HepG2 (cell line): Measurements from ENCODE around the gene AP4M1. TPM values are rescaled to one million over a fixed set of nuclear protein-coding genes. Genes with fewer than 3 reads are reported as not detected.

ENCODE experiments used
- ATF7 ChIP-seq, 2 experiments: fragments of 450-650 bp in 1 of 2; sonication (generic) in 1 of 2; formaldehyde crosslinking in 1 of 2; IDR thresholded peaks; 2 replicates each; pipeline versions ENCODE4 v1.4.0 to v1.6.1; 2016 to 2020; ENCODE audit warnings: antibody characterized with exemption in 1 of 2, mild to moderate bottlenecking in 1 of 2, missing genetic modification reagents in 1 of 2
- ELK4 ChIP-seq: sonication (generic); formaldehyde crosslinking; IDR thresholded peaks from 2 replicates; pipeline ENCODE4 v1.9.0; 2021; ENCODE audit warnings: missing genetic modification reagents, borderline replicate concordance
- ERF ChIP-seq: IDR thresholded peaks from 2 replicates; pipeline ENCODE4 v1.6.1; 2018; ENCODE audit warnings: missing biosample characterization, missing genetic modification reagents
- HNRNPK ChIP-seq: fragments of 200-400 bp; formaldehyde crosslinking; IDR thresholded peaks from 2 replicates; pipeline ENCODE4 v1.6.1; 2018; ENCODE audit warnings: low read length, low read depth, moderate library complexity, mild to moderate bottlenecking; ENCODE audit not compliant: poor library complexity, severe bottlenecking
- HNRNPLL ChIP-seq: fragments of 200-400 bp; formaldehyde crosslinking; IDR thresholded peaks from 2 replicates; pipeline ENCODE4 v1.6.1; 2017; ENCODE audit warnings: mild to moderate bottlenecking, low read depth, low read length; ENCODE audit not compliant: poor library complexity, severe bottlenecking
- KLF13 ChIP-seq: sonication (generic); formaldehyde crosslinking; IDR thresholded peaks from 2 replicates; pipeline ENCODE4 v1.4.0; 2020; ENCODE audit warnings: mild to moderate bottlenecking, missing genetic modification reagents
- MIXL1 ChIP-seq: IDR thresholded peaks from 2 replicates; pipeline ENCODE4 v1.6.1; 2016
- PITX1 ChIP-seq: sonication (generic); formaldehyde crosslinking; IDR thresholded peaks from 2 replicates; pipeline ENCODE4 v1.5.1; 2020; ENCODE audit warnings: mild to moderate bottlenecking, missing genetic modification reagents
- POLR2A ChIP-seq, 2 experiments: IDR thresholded peaks; 2 replicates each; pipeline ENCODE4 v1.6.1; 2011; ENCODE audit warnings: low read depth in 2 of 2, low read length in 2 of 2, mild to moderate bottlenecking in 1 of 2, moderate library complexity in 1 of 2; ENCODE audit not compliant: insufficient read depth in 1 of 2
- SIN3A ChIP-seq: IDR thresholded peaks from 2 replicates; pipeline ENCODE4 v1.6.1; 2011; ENCODE audit warnings: low read depth, mild to moderate bottlenecking, control low read depth, low read length, borderline replicate concordance
- ZNF225 ChIP-seq: sonication (generic); formaldehyde crosslinking; IDR thresholded peaks from 2 replicates; pipeline ENCODE4 v1.4.0; 2020; ENCODE audit warnings: mild to moderate bottlenecking, missing genetic modification reagents
- ZNF547 ChIP-seq: sonication (generic); formaldehyde crosslinking; IDR thresholded peaks from 2 replicates; pipeline ENCODE4 v1.5.1; 2020; ENCODE audit warnings: mild to moderate bottlenecking, missing genetic modification reagents
- ZNF574 ChIP-seq: sonication (generic); formaldehyde crosslinking; IDR thresholded peaks from 2 replicates; pipeline ENCODE4 v1.4.0; 2020; ENCODE audit warnings: missing genetic modification reagents
- ZNF670 ChIP-seq: sonication (generic); formaldehyde crosslinking; IDR thresholded peaks from 2 replicates; pipeline ENCODE4 v1.8.0; 2022; ENCODE audit warnings: mild to moderate bottlenecking, missing genetic modification reagents, borderline replicate concordance
- ZNF724P ChIP-seq: sonication (generic); formaldehyde crosslinking; IDR thresholded peaks from 2 replicates; pipeline ENCODE4 v1.8.0; 2022; ENCODE audit warnings: missing genetic modification reagents, borderline replicate concordance
- ZNF761 ChIP-seq: sonication (generic); formaldehyde crosslinking; conservative IDR thresholded peaks from 2 replicates; pipeline ENCODE4 v1.4.0; 2020; ENCODE audit warnings: mild to moderate bottlenecking, missing genetic modification reagents
- ZNF766 ChIP-seq: sonication (generic); formaldehyde crosslinking; IDR thresholded peaks from 2 replicates; pipeline ENCODE4 v1.5.0; 2020; ENCODE audit warnings: missing genetic modification reagents, borderline replicate concordance
- ZNF816 ChIP-seq: sonication (generic); formaldehyde crosslinking; IDR thresholded peaks from 2 replicates; pipeline ENCODE4 v1.8.0; 2022; ENCODE audit warnings: missing genetic modification reagents, mild to moderate bottlenecking, borderline replicate concordance
- polyA plus RNA-seq, 8 experiments: library from polyadenylated mRNA; depleted of rRNA in 3 of 8; stranded (reverse) in 7 of 8; unstranded in 1 of 8; fragments of >200 nt; fragmentation: Illumina TruSeq in 4 of 8; extraction: Trizol in 4 of 8; gene quantifications; 2 replicates each; pipeline versions ENCODE4 v1.2.1 to v1.2.3, GENCODE V29; 2011 to 2016; ENCODE audit warnings: low read depth in 4 of 8, missing spikeins in 1 of 8, mixed read lengths in 1 of 8; ENCODE audit not compliant: insufficient read depth in 1 of 8
- total RNA-seq, 5 experiments: library from RNA; depleted of rRNA; stranded (reverse); fragments of >200 nt; fragmentation: Illumina TruSeq; extraction: Trizol; gene quantifications; 2 replicates each; pipeline ENCODE4 v1.2.3, GENCODE V29; 2016; ENCODE audit warnings: low read depth in 1 of 5
- TF ChIP-seq, protein P1 (sequence below): sonication (generic); formaldehyde crosslinking; IDR thresholded peaks from 2 replicates; pipeline ENCODE4 v1.4.0; 2020; ENCODE audit warnings: missing genetic modification reagents, borderline replicate concordance
- TF ChIP-seq, protein P2 (sequence below): sonication (generic); formaldehyde crosslinking; IDR thresholded peaks from 2 replicates; pipeline ENCODE4 v1.4.0; 2020; ENCODE audit warnings: mild to moderate bottlenecking, missing genetic modification reagents

Gene AP4M1
- total and polyA plus RNA-seq, 2 of the 13 experiments (the other 11 are each of a cell fraction or from before 2014, with no cell fraction given): 6.3 to 9.7 TPM

DNA sequence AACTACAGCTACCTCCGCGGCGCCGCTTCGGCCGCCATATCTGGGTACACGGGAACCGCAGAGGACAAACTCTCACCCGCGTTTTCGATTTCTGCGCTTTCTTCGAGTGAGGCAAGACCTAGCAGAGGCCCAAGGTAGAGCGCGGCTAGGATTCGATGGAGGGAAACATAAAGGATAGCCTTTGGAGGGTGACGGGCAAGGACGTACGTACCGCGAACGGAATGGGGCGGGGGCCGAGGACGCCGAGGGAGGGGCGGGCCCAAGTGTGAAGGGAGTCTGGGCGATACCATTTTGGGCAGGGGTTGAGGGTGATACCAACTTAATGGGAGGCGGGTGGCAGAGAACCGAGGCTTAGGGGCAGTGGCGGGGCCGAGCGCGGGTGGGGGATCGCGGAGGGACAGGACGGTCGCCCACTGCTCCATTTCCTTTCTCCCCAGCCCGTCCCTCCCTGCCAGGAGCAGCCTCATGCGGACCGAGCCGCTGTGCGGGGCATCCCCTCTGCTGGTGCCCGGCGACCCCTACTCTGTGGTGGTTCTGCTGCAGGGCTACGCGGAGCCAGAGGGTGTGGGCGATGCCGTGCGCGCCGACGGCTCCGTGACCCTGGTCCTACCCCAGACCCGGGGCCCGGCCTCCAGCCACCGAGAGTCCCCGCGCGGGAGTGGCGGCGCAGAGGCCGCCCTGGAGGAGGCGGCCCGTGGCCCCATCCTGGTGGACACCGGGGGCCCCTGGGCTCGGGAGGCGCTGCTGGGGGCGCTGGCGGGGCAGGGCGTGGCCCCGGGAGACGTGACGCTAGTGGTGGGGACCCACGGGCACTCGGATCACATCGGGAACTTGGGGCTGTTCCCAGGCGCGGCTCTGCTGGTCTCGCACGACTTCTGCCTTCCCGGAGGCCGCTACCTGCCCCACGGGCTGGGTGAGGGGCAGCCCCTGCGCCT, 25.8 kb downstream of the AP4M1 start, which contains the start of gene MBLAC1 (continued):
- TF ChIP-seq ZNF574 (CRISPR knock-in tag) (peak; percentile 59; the same call in 1 of the 2 replicates), PITX1 (CRISPR knock-in tag) (peak; percentile 51; the same call in 1 of the 2 replicates), ZNF724P (CRISPR knock-in tag) (no peak), KLF13 (no peak), HNRNPK (peak; percentile 57), HNRNPLL (peak; percentile 40), POLR2A (IDR thresholded peaks at IDR 0.05; ENCODE audit: insufficient read depth in 1 of 2, low read depth in 2 of 2, low read length in 2 of 2) (peak in 1 of 2 experiments; percentile 78; a peak in 2 of 4 replicates), ATF7 (IDR thresholded peaks at IDR 0.05) (peak; percentile 40), ATF7 (CRISPR knock-in tag; IDR thresholded peaks at IDR 0.05) (no peak; the same call in 1 of the 2 replicates), ZNF761 (CRISPR knock-in tag) (0 out of 2 replicates have a peak, but pooled peaks have one; percentile 34), ZNF670 (CRISPR knock-in tag) (peak; percentile 96), ZNF816 (CRISPR knock-in tag) (peak; percentile 97; the same call in 1 of the 2 replicates), ZNF766 (0 out of 2 replicates have a peak, but pooled peaks have one; percentile 9), ERF (CRISPR knock-in tag) (0 out of 2 replicates have a peak, but pooled peaks have one; percentile 51), SIN3A (peak; percentile 9; the same call in 1 of the 2 replicates), ZNF225 (CRISPR knock-in tag) (peak; percentile 86; the same call in 1 of the 2 replicates), ELK4 (no peak), MIXL1 (CRISPR knock-in tag) (0 out of 2 replicates have a peak, but pooled peaks have one; percentile 30), ZNF547 (CRISPR knock-in tag) (0 out of 2 replicates have a peak, but pooled peaks have one; percentile 20)
- TF ChIP-seq, protein P1, sequence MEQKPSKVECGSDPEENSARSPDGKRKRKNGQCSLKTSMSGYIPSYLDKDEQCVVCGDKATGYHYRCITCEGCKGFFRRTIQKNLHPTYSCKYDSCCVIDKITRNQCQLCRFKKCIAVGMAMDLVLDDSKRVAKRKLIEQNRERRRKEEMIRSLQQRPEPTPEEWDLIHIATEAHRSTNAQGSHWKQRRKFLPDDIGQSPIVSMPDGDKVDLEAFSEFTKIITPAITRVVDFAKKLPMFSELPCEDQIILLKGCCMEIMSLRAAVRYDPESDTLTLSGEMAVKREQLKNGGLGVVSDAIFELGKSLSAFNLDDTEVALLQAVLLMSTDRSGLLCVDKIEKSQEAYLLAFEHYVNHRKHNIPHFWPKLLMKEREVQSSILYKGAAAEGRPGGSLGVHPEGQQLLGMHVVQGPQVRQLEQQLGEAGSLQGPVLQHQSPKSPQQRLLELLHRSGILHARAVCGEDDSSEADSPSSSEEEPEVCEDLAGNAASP (CRISPR knock-in tag): no peak
- TF ChIP-seq, protein P2, sequence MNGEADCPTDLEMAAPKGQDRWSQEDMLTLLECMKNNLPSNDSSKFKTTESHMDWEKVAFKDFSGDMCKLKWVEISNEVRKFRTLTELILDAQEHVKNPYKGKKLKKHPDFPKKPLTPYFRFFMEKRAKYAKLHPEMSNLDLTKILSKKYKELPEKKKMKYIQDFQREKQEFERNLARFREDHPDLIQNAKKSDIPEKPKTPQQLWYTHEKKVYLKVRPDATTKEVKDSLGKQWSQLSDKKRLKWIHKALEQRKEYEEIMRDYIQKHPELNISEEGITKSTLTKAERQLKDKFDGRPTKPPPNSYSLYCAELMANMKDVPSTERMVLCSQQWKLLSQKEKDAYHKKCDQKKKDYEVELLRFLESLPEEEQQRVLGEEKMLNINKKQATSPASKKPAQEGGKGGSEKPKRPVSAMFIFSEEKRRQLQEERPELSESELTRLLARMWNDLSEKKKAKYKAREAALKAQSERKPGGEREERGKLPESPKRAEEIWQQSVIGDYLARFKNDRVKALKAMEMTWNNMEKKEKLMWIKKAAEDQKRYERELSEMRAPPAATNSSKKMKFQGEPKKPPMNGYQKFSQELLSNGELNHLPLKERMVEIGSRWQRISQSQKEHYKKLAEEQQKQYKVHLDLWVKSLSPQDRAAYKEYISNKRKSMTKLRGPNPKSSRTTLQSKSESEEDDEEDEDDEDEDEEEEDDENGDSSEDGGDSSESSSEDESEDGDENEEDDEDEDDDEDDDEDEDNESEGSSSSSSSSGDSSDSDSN (CRISPR knock-in tag): peak; percentile 27
